Subcutaneous adipose tissue (tissue), 4 donors: ENCODE data around the gene DOCK4. TPM values are rescaled to one million over a fixed set of nuclear protein-coding genes. Genes with fewer than 3 reads are reported as not detected.

Experiments
- total RNA-seq, 4 donors: library from RNA; depleted of rRNA; stranded (reverse); fragments of >200 nt; gene quantifications; one replicate each; pipeline ENCODE4 v1.1.0, GENCODE V29; 2016
- TF ChIP-seq, protein P1 (sequence below): fragments of 450-650 bp; IDR thresholded peaks from one replicate; pipeline ENCODE4 v1.5.1; 2016; ENCODE audit warnings: low read depth, mild to moderate bottlenecking, control low read depth, antibody characterized with exemption, moderate library complexity

DOCK4 gene
- total RNA-seq, 4 donors from 2014 or later: 44.3 to 59.3 (median 52.5) TPM

DNA sequence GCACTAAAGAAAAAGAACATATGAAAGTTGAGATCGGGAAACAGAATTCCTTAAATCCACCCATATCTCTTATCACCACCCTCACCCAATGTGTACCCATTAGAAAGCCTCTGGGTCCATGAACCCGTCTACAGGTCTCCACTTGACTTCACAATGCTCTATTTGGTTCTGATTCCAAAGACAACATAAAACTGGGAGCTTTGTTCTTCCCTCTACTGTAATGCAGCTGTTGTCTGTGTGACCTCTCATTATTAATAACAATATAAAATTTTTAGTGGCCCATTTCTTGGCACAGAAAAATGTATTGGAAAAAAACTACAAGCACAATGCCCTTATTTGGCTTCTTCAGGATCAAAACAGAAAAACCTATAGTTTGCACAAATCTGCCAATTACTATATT, 30.0 kb downstream of the DOCK4 start:
- TF ChIP-seq, protein P1, sequence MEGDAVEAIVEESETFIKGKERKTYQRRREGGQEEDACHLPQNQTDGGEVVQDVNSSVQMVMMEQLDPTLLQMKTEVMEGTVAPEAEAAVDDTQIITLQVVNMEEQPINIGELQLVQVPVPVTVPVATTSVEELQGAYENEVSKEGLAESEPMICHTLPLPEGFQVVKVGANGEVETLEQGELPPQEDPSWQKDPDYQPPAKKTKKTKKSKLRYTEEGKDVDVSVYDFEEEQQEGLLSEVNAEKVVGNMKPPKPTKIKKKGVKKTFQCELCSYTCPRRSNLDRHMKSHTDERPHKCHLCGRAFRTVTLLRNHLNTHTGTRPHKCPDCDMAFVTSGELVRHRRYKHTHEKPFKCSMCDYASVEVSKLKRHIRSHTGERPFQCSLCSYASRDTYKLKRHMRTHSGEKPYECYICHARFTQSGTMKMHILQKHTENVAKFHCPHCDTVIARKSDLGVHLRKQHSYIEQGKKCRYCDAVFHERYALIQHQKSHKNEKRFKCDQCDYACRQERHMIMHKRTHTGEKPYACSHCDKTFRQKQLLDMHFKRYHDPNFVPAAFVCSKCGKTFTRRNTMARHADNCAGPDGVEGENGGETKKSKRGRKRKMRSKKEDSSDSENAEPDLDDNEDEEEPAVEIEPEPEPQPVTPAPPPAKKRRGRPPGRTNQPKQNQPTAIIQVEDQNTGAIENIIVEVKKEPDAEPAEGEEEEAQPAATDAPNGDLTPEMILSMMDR: no peak

DNA sequence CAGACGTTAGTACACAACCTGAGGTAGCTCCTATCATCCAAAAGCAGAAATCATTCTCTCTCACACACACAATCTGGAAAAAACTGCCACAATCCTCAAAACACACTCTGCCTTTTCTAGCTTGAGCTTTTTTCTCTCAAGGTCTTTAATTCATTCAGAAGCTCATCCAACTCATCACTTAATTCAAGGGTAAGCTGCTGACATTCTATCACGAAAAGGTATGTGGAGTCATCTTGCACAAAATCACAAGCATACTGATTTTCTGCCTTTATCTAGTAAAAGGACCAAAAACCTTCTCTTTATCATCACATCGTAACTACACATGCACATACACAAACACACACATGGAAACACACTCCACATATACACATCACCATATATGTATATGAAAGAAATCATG, 32.0 kb downstream of the DOCK4 start:
- TF ChIP-seq, protein P1: no peak

DNA sequence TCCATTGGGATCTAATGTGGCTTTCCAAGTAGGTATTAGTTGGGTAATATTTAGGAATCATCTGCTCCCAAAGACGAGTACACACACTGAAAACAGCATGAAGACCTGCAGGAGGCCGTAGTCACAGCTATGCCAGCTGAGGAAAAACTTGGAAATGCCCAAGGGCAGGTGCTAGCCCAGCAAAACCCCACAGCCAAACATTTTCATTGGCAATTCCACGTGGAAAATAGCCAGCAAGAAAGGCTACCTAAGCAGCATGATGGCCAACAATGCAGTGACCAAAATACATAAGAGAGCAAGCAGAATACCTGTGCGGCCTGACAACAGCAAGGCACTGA, 32.7 kb downstream of the DOCK4 start:
- TF ChIP-seq, protein P1: no peak

DNA sequence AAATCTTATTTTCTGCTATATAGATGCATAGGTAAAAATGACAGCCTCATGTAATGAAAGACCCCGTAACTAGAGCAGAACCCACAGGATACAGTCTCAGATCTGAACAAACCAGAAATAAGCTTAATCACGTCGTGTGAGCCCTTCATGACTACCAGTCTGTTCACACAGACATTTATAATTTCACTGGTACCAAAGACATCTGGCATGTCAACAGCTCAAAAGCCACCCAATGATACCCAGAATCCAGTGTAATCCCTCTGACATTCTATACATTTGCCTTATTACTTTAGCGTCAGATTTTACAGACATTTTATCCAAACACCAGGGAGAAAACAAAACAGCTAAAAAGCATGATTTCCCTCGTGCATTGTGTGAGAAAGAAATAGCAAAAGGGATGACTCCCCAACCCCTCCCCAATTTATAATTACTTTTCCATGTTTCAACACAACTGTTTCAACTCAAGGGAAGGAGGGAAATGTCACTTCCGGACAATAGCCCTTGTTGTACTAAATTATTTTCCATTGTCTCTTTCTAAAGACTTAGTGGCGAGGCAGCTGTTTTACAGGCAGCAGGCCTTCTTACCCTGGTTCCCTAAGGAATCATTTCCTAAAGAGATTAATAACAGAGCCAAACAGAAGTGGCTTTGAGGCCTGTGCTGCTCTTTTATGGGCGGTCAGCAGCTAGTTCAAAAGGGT, 33.2 kb downstream of the DOCK4 start:
- TF ChIP-seq, protein P1: no peak

DNA sequence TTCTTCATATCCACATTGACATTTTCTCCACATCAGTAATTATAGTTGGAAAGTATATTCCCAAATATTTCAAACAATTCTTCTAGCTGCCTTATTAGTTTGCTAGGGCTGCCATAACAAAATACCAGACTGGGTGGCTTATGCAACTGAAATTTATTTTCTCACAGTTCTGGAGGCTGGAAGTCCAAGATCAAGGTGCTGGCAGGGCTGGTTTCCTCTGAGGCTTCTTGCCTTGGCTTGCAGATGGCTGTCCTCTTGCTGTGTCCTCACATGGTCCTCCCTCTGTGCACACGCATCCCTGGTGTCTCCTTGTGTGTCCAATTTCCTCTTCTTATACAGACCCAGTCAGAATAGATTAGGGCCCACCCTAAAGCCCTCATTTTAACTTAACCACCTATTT, 34.5 kb downstream of the DOCK4 start:
- TF ChIP-seq, protein P1: no peak

DNA sequence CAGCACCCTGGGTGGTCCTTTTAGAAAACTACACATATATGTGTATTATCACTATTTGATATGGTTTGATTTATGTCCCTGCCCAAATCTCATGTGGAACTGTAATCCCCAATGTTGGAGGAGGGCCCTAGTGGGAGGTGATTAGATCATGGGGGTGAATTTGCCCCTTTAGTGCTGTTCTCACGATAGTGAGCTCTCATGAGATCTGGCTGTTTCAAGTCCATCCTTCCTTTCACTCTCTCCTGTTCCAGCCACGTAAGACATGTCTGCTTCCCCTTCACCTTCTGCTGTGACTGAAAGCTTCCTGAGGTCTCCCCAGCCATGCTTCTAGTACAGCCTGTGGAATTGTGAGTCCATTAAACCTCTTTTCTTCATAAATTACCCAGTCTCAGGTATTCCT, 37.3 kb downstream of the DOCK4 start:
- TF ChIP-seq, protein P1: no peak

DNA sequence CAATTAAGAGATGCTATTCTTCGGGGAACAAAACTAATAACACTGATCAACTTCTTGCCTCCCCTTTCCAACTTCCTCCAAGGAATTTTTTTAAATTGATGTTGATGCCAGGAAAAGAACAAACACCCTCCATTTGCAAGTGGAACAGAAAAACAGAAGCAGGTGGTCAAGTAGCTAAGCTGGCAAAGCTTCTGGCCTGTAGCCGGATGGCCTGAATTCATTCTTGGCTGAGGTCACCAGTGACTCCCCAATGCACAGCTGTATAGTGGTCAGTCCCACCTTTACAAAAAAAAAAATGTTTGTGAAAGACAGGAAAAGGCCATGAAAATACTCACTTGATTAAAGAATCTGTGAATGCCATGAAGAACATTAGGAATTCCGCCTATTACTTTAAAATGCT, 39.1 kb downstream of the DOCK4 start:
- TF ChIP-seq, protein P1: no peak
